ENCODE results near the gene CTTNBP2.

GRCh38 chr7:117706210-117706609 is 167.0 kb downstream of the CTTNBP2 start:
- TF ChIP-seq EP300 (conservative IDR thresholded peaks at IDR 0.05; ENCODE audit: poor library complexity, severe bottlenecking) (no peak), CTCF (IDR thresholded peaks at IDR 0.05; ENCODE audit: poor library complexity, severe bottlenecking) (no peak), EZH2 (IDR thresholded peaks at IDR 0.05; ENCODE audit: borderline replicate concordance, insufficient read depth, low read length, poor library complexity, severe bottlenecking) (no peak), POLR2AphosphoS5 (IDR thresholded peaks at IDR 0.05) (no peak), RAD21 (conservative IDR thresholded peaks at IDR 0.05) (no peak), TAF1 (IDR thresholded peaks at IDR 0.05; ENCODE audit: low read depth) (no peak)
